ENCODE measurements around the gene SLC6A19.

DNA sequence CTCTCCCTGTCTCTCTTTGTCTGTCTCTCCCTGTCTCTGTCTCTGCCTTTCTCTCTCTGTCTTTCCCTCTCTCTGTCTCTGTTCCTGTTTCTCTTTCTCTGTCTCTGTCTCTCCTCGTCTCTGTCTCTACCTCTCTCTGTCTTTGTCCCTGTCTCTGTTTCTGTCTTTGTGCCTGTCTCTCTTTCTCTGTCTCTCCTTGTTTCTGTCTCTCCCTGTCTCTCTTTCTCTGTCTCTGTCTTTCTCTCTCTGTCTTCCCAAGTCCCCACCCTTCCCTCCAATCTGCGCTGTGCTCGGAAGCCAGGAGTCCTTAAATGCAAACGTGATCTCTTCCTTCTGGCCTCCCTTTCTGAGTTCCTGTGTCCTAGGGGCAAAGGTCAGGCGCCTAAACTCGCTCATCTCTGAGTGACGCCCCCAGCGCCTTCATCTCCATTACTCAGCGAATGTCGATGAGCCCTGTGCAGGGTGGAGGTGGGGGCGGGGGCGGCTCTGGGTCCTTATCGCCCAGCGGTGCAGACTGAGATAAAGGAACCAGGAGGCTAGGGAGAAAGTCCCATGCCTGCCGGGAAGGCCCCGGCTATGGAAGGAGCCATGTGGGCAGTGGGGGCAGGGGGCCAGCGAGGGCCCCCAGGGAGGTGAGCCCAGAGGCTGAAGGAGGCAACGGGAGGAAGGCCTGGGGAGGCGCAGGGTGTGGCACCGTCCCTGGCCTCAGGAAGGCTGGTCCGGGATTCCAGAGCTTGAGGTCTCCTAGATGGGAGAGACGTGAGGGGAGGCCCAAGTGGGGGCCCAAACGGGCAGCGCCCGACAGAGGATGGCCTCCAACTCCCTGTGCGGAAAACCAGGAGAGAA lies 1.5 kb upstream of the SLC6A19 start:
- TF ChIP-seq, protein P1, sequence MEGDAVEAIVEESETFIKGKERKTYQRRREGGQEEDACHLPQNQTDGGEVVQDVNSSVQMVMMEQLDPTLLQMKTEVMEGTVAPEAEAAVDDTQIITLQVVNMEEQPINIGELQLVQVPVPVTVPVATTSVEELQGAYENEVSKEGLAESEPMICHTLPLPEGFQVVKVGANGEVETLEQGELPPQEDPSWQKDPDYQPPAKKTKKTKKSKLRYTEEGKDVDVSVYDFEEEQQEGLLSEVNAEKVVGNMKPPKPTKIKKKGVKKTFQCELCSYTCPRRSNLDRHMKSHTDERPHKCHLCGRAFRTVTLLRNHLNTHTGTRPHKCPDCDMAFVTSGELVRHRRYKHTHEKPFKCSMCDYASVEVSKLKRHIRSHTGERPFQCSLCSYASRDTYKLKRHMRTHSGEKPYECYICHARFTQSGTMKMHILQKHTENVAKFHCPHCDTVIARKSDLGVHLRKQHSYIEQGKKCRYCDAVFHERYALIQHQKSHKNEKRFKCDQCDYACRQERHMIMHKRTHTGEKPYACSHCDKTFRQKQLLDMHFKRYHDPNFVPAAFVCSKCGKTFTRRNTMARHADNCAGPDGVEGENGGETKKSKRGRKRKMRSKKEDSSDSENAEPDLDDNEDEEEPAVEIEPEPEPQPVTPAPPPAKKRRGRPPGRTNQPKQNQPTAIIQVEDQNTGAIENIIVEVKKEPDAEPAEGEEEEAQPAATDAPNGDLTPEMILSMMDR (IDR thresholded peaks at IDR 0.05), result no peak
- TF ChIP-seq POLR2A (IDR thresholded peaks at IDR 0.05), result no peak

Data from heart left ventricle (tissue), 13 donors.